KOPT-K1 (cell line): ENCODE data around the gene PAQR4.
"Not testable (repeated sequence)": the region's sequence is repeated elsewhere in the genome, so short reads cannot be mapped to it uniquely, and the experiment has no call there.

Source experiments
- H3K27ac ChIP-seq: fragments of 200-600 bp; sonication (generic); 2 replicates; pipeline ENCODE4 v1.5.1; 2016; ENCODE audit warnings: antibody characterized with exemption, mild to moderate bottlenecking, low read depth, low read length; ENCODE audit not compliant: poor library complexity, severe bottlenecking
- H3K36me3 ChIP-seq: fragments of 200-600 bp; sonication (generic); 2 replicates; pipeline ENCODE4 v1.5.1; 2017; ENCODE audit warnings: antibody characterized with exemption, mild to moderate bottlenecking, low read length, moderate library complexity; ENCODE audit not compliant: insufficient read depth
- H3K9me3 ChIP-seq: fragments of 200-600 bp; sonication (generic); 2 replicates; pipeline ENCODE4 v1.5.1; 2017; ENCODE audit warnings: antibody characterized with exemption, low read length, mild to moderate bottlenecking; ENCODE audit not compliant: insufficient read depth, poor library complexity, severe bottlenecking

PAQR4 gene

DNA sequence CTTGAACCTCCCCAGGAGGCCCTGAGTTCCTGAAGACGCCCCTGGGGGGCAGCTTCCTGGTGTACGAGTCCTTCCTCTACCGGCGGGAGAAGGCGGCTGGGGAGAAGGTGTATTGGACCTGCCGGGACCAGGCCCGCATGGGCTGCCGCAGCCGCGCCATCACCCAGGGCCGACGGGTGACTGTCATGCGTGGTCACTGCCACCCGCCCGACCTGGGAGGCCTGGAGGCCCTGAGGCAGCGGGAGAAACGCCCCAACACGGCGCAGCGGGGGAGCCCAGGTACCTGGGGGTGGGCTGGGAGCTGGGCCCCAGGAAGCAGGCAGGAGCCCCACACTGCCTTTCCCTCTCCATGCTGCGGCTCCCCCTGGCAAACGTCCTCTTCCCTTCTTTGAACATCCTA, 35.4 kb upstream of the PAQR4 start:
- Histone ChIP-seq H3K36me3 (peaks cover 37% of the 10 kb centered on the region; the same call in 1 of the 2 replicates), H3K27ac (peak overlapping the region; percentile 63), H3K9me3 (no peaks in the 10 kb centered on the region)

GRCh38 chr16:2934450-2934849, 34.7 kb upstream of the PAQR4 start:
- Histone ChIP-seq H3K36me3 (peaks cover 37% of the 10 kb centered on the region; the same call in 1 of the 2 replicates), H3K9me3 (no peaks in the 10 kb centered on the region), H3K27ac (peak overlapping the region; percentile 63)

DNA sequence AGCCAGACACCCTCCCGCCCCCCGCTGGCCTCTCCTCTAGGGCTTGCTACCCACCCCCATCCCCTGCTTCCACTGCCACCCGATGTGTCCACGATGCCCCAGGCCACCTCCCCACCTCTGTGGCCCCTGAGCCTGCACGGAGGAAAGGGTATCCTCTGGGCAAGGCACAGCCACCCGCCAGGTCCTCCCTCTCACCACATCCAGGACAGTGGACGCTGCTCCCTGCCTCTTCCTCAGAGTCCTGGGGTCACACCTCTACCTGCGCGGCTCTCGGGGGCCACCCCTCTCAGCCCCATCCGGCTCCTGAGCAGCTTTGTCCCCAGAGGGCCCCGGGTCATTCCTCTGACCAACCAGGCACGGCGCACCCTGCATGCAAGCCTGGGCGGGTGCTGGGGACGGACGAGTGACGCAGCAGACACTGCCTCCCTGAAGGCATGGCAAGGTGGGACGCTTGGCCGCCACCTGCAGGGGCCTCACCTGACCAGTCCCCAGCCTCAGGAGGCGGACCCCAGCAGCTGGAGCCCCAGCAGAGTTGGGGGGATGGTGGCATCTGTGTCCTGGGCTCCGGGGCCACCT, 32.6 kb upstream of the PAQR4 start:
- Histone ChIP-seq H3K9me3 (no peaks in the 10 kb centered on the region), H3K27ac (no peak overlapping the region), H3K36me3 (peaks cover 41% of the 10 kb centered on the region; the same call in 1 of the 2 replicates)

DNA sequence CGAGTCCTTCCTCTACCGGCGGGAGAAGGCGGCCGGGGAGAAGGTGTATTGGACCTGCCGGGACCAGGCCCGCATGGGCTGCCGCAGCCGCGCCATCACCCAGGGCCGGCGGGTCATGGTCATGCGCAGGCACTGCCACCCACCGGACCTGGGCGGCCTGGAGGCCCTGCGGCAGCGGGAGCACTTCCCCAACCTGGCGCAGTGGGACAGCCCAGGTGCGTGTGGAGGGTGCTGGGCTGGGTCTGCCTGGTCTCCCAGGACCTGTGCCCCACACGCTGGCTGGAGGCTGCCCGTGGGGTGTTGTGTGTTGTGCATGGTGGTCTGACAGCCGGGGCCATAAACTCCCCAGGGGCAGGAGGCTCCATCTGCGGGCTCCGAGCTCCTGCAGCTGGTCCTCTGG, 32.0 kb upstream of the PAQR4 start:
- H3K9me3 ChIP-seq = no peaks in the 10 kb centered on the region
- no peak overlapping the region for H3K27ac ChIP-seq
- H3K36me3 ChIP-seq = peaks cover 43% of the 10 kb centered on the region; the same call in 1 of the 2 replicates

- Histone ChIP-seq H3K9me3 (no peaks in the 10 kb centered on the region), H3K27ac (no peak overlapping the region), H3K36me3 (peaks cover 45% of the 10 kb centered on the region)
Observed at GRCh38 chr16:2938206-2938605, 30.9 kb upstream of the PAQR4 start.

- Histone ChIP-seq H3K9me3 (no peaks in the 10 kb centered on the region), H3K36me3 (peaks cover 42% of the 10 kb centered on the region), H3K27ac (no peak overlapping the region)
Observed at GRCh38 chr16:2939968-2940367, 29.2 kb upstream of the PAQR4 start.

DNA sequence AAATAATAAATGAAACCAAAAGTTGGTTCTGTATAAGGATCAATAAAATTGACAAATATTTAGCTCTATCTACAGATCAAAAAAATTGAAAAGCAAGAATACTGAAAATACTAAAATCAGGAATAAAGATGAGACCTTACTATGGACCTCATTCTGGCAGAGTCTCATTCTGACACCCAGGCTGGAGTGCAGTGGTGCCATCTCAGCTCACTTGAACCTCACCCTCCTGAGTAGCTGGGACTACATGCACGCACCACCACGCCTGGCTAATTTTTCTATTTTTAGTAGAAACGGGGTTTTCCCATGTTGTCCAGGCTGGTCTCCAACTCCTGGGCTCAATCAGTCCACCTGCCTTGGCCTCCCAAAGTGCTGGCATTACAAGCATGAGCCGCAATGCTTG, 27.1 kb upstream of the PAQR4 start:
- H3K27ac ChIP-seq = no peak overlapping the region
- H3K9me3 ChIP-seq = no peaks in the 10 kb centered on the region
- peaks cover 35% of the 10 kb centered on the region for H3K36me3 ChIP-seq

DNA sequence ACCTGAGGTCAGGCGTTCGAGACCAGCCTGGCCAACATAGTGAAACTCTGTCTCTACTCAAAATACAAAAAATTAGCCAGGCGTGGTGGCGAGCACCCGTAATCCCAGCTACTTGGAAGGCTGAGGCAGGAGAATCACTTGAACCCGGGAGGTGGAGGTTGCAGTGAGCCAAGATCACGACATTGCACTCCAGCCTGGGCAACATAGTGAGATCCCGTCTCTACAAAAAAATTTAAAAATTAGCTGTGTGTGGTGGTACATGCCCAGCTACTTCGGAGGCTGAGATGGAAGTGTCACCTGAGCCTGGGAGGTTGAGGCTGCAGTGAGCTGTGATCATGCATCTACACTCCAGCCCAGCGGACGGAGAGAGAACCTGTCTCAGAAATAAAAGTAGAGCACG, 25.4 kb upstream of the PAQR4 start:
- H3K9me3 ChIP-seq, H3K27ac ChIP-seq: not testable (repeated sequence)
- peaks cover 24% of the 10 kb centered on the region for H3K36me3 ChIP-seq

- no peaks in the 10 kb centered on the region for H3K9me3 ChIP-seq
- H3K36me3 ChIP-seq = peaks cover 5% of the 10 kb centered on the region
- no peak overlapping the region for H3K27ac ChIP-seq
Observed at GRCh38 chr16:2946649-2947048, 22.5 kb upstream of the PAQR4 start.

DNA sequence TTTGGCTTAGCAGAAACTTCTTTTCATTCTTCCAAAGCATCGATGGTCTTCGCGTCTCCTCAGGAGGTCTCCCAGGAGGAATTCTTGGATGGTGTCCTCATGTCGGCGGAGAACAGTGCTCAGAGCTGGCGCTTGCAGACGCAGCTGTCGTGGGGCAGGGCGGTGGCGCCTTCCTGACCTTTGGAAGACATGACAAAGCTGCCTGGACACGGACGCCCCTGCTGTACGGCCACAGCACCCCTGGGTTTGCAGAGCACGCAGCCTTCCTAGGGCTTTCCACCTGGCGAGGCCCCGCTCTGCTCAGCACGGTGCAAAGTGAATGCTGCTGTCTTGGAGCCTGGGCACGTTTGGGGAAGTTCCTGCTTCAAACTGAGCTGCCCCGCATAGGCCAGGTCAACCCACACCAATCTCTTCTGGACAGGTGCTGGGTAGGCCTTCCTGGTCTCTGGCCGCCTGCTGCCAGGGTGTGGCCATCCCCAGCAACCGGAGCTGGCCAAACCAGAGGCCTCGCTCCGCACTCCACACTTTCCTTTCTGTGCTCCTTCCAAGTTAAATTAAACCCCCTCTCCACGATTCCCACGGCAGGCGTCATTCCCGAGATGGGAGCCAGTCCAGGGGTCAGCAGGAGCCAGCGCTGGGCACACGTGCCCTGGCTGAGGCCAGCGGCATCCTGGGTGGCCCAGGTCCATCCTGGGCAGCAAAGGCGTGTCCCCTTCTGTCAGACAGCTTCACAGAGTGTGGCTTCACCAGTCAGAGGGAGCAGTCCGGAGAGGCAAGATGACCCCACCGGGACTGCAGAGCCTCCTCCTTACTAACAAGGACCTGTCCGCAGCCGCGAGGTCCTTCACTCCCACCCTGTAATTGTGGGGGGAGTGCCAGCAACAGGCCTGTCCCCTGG, 20.1 kb upstream of the PAQR4 start:
- H3K27ac ChIP-seq = no peak overlapping the region
- no peaks in the 10 kb centered on the region for H3K9me3 ChIP-seq
- H3K36me3 ChIP-seq = no peaks in the 10 kb centered on the region

DNA sequence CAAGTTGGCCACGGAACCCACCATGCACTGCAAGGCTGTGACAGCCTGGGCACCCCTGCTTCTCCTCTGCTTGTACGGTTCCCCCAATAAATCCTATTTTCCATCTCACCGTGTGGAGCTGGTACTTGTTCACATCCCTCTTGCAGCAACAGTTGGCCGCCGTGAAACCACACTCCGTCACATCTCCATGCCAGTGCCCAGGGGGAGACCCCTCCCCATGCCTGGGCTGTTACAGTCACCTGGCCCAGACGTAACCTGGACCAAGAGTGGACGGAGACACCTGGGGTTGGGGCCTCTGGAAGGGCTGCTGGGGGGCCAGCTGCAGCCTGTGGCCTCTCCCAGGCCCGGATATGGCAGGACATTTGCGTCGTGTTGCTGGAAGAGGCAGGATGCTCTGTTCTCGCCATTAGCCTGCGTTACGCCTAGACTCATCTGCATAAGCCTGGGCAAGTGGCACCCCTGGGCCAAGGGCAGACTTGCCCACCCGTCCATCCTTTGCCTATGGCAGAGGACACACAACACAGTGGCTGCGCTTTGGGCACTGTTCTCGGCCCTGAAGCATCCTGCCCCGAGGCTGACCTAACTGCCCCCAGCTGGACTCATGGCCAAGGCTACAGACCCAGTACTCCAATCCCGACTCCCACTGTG, 19.3 kb upstream of the PAQR4 start:
- Histone ChIP-seq H3K9me3 (no peaks in the 10 kb centered on the region), H3K27ac (no peak overlapping the region), H3K36me3 (no peaks in the 10 kb centered on the region)

DNA sequence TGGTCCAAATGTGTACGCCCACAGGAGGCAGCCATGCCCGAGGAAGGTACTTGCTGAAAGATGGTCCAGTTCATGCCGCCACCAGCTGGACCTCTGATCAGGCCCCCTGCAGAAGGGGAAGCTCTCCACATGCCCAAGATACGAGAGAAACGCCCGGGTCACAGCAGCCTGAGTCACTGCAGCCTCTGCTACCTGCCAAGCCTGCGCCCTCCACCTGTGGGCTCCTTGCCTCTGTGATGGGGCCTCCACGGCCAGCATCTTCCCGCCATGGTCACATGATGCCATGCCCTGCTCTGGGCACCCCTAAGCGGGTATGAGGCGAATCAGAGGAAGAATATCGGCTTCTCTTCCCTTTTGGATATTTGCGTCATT, 18.8 kb upstream of the PAQR4 start:
- Histone ChIP-seq H3K27ac (no peak overlapping the region), H3K36me3 (no peaks in the 10 kb centered on the region), H3K9me3 (no peaks in the 10 kb centered on the region)

DNA sequence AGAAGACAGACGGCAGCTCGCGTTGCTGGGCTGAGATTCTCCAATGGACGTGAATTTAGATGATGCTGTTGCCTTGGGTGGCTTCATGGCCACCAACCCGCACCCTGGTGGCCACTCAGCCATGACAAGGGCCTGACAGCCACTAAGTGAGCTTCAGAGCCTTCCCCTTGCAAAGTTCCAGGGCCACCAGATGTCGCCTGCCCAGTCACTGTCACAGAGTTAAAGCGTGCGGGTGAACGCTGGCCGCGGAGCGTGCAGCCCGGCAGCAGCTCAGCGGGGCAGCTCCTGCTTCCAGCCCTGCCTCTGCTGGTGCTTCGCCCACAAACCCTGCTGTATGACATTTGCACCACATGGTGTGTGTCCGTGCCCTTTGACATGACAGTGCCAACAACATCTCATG, 18.4 kb upstream of the PAQR4 start:
- Histone ChIP-seq H3K27ac (no peak overlapping the region), H3K9me3 (no peaks in the 10 kb centered on the region), H3K36me3 (no peaks in the 10 kb centered on the region)

- Histone ChIP-seq H3K27ac (no peak overlapping the region), H3K36me3 (no peaks in the 10 kb centered on the region), H3K9me3 (no peaks in the 10 kb centered on the region)
Observed at GRCh38 chr16:2952679-2953078, 16.5 kb upstream of the PAQR4 start.

GRCh38 chr16:2953706-2954627, 15.2 kb upstream of the PAQR4 start:
- H3K9me3 ChIP-seq = no peaks in the 10 kb centered on the region
- no peak overlapping the region for H3K27ac ChIP-seq
- no peaks in the 10 kb centered on the region for H3K36me3 ChIP-seq
